ENCODE results near the gene HEXD.
A peak's percentile ranks its signal among the peaks of the same experiment; 100 is the strongest.

Gene HEXD

GRCh38 chr17:82416771-82417170 lies 1.4 kb upstream of the HEXD start:
- no peak for DNase-seq

GRCh38 chr17:82419540-82419939 lies 1.4 kb downstream of the HEXD start:
- no peak for DNase-seq

- no peak for DNase-seq
Observed at GRCh38 chr17:82424001-82424862, 6.1 kb downstream of the HEXD start.

GRCh38 chr17:82424863-82425159 lies 6.7 kb downstream of the HEXD start:
- no peak for DNase-seq

- DNase-seq, result no peak
Observed at GRCh38 chr17:82428546-82428945, 10.4 kb downstream of the HEXD start.

GRCh38 chr17:82429824-82430223 lies 11.7 kb downstream of the HEXD start:
- DNase-seq, result no peak

GRCh38 chr17:82432017-82432416 lies 13.9 kb downstream of the HEXD start:
- no peak for DNase-seq

- no peak for DNase-seq
Observed at GRCh38 chr17:82433560-82434215, 15.5 kb downstream of the HEXD start.

GRCh38 chr17:82434216-82434565 lies 16.0 kb downstream of the HEXD start:
- DNase-seq, result no peak

GRCh38 chr17:82435103-82435502 lies 17.0 kb downstream of the HEXD start:
- DNase-seq, result no peak

- no peak for DNase-seq
Observed at GRCh38 chr17:82435601-82436583, 17.7 kb downstream of the HEXD start.

GRCh38 chr17:82436601-82437324 lies 18.6 kb downstream of the HEXD start:
- no peak for DNase-seq

GRCh38 chr17:82437325-82437668 lies 19.1 kb downstream of the HEXD start:
- no peak for DNase-seq

GRCh38 chr17:82438401-82439193 lies 20.4 kb downstream of the HEXD start:
- no peak for DNase-seq

- DNase-seq, result no peak
Observed at GRCh38 chr17:82439194-82439828, 21.2 kb downstream of the HEXD start.

- no peak for DNase-seq
Observed at GRCh38 chr17:82439829-82440365, 21.8 kb downstream of the HEXD start.

- DNase-seq, result no peak
Observed at GRCh38 chr17:82440469-82440981, 22.4 kb downstream of the HEXD start.

- peak; percentile 92 for DNase-seq
Observed at GRCh38 chr17:82440991-82441627, 23.0 kb downstream of the HEXD start.

GRCh38 chr17:82441691-82442487 lies 23.7 kb downstream of the HEXD start:
- DNase-seq, result peak; percentile 36

All from NCI-H2171 (cell line).